Liver (tissue), 9 donors: ENCODE results near the gene URM1. TPM values are rescaled to one million over a fixed set of nuclear protein-coding genes. Genes with fewer than 3 reads are reported as not detected.
A peak's percentile ranks its signal among the peaks of the same experiment; 100 is the strongest.

Experiments used
- DNase-seq: peaks from one replicate; pipeline ENCODE4 v3.0.0-alpha.2; 2017; ENCODE audit warnings: low spot score
- H3K27ac ChIP-seq, 2 donors: one replicate each; pipeline ENCODE4 v1.7.0; 2013; ENCODE audit warnings: inconsistent platforms in 2 of 2, low read length in 2 of 2, control low read depth in 1 of 2, low read depth in 1 of 2, mild to moderate bottlenecking in 1 of 2
- H3K27me3 ChIP-seq, 4 donors: one replicate each; pipeline versions ENCODE4 v1.6.1 to v1.7.0; 2013; ENCODE audit warnings: low read length in 3 of 4, inconsistent platforms in 1 of 4, mild to moderate bottlenecking in 1 of 4, moderate library complexity in 1 of 4; ENCODE audit not compliant: control insufficient read depth in 4 of 4, insufficient read depth in 4 of 4
- H3K36me3 ChIP-seq, 4 donors: one replicate each; pipeline versions ENCODE4 v1.6.1 to v1.7.0; 2013; ENCODE audit warnings: low read length in 3 of 4, mild to moderate bottlenecking in 3 of 4, low read depth in 1 of 4, moderate library complexity in 1 of 4; ENCODE audit not compliant: control insufficient read depth in 4 of 4, insufficient read depth in 3 of 4
- H3K4me1 ChIP-seq, 4 donors: one replicate each; pipeline versions ENCODE4 v1.6.1 to v1.7.0; 2013; ENCODE audit warnings: low read length in 3 of 4, mild to moderate bottlenecking in 3 of 4, moderate library complexity in 1 of 4; ENCODE audit not compliant: control insufficient read depth in 4 of 4, insufficient read depth in 4 of 4
- H3K4me3 ChIP-seq, 3 donors: one replicate each; pipeline versions ENCODE4 v1.6.1 to v1.7.0; 2013; ENCODE audit warnings: low read length in 3 of 3, control low read depth in 1 of 3, low read depth in 1 of 3, mild to moderate bottlenecking in 1 of 3
- H3K9ac ChIP-seq, 2 donors: one replicate each; pipeline ENCODE4 v1.7.0; 2013; ENCODE audit warnings: low read length in 2 of 2, mild to moderate bottlenecking in 2 of 2, moderate library complexity in 2 of 2, control low read depth in 1 of 2, low read depth in 1 of 2
- H3K9me3 ChIP-seq, 4 donors: one replicate each; pipeline versions ENCODE4 v1.6.1 to v1.7.0; 2013; ENCODE audit warnings: low read length in 3 of 4; ENCODE audit not compliant: control insufficient read depth in 4 of 4
- EGR1 ChIP-seq, 2 donors: IDR thresholded peaks; 2 replicates each; pipeline ENCODE4 v1.6.1; 2016 to 2018; ENCODE audit warnings: antibody characterized with exemption in 2 of 2, low read depth in 2 of 2
- FOXA1 ChIP-seq: IDR thresholded peaks from 2 replicates; pipeline ENCODE4 v1.6.1; 2016; ENCODE audit warnings: antibody characterized with exemption
- FOXA2 ChIP-seq: IDR thresholded peaks from 2 replicates; pipeline ENCODE4 v1.6.1; 2016; ENCODE audit warnings: antibody characterized with exemption
- GABPA ChIP-seq, 2 donors: IDR thresholded peaks in 1 of 2; conservative IDR thresholded peaks in 1 of 2; 2 replicates each; pipeline ENCODE4 v1.6.1; 2016; ENCODE audit warnings: antibody characterized with exemption in 2 of 2, mild to moderate bottlenecking in 1 of 2, moderate library complexity in 1 of 2
- HNF4A ChIP-seq, 2 donors: conservative IDR thresholded peaks; 2 replicates each; pipeline ENCODE4 v1.6.1; 2016; ENCODE audit warnings: antibody characterized with exemption in 2 of 2, mild to moderate bottlenecking in 2 of 2
- HNF4G ChIP-seq: IDR thresholded peaks from 2 replicates; pipeline ENCODE4 v1.6.1; 2016; ENCODE audit warnings: antibody characterized with exemption
- JUND ChIP-seq, 2 donors: IDR thresholded peaks; 2 replicates each; pipeline ENCODE4 v1.6.1; 2016; ENCODE audit warnings: antibody characterized with exemption in 2 of 2
- MAX ChIP-seq: IDR thresholded peaks from 2 replicates; pipeline ENCODE4 v1.6.1; 2016; ENCODE audit warnings: antibody characterized with exemption
- NR2F2 ChIP-seq: IDR thresholded peaks from 2 replicates; pipeline ENCODE4 v1.6.1; 2016; ENCODE audit warnings: antibody characterized with exemption
- RAD21 ChIP-seq, 2 donors: IDR thresholded peaks; 2 replicates each; pipeline ENCODE4 v1.6.1; 2016; ENCODE audit warnings: antibody characterized with exemption in 2 of 2, mild to moderate bottlenecking in 2 of 2
- RXRA ChIP-seq, 2 donors: IDR thresholded peaks; 2 replicates each; pipeline ENCODE4 v1.6.1; 2017 to 2018; ENCODE audit warnings: antibody characterized with exemption in 2 of 2, mild to moderate bottlenecking in 1 of 2
- SP1 ChIP-seq: IDR thresholded peaks from 2 replicates; pipeline ENCODE4 v1.6.1; 2018; ENCODE audit warnings: antibody characterized with exemption, mild to moderate bottlenecking
- YY1 ChIP-seq: IDR thresholded peaks from 2 replicates; pipeline ENCODE4 v1.6.1; 2016; ENCODE audit warnings: antibody characterized with exemption, mild to moderate bottlenecking
- WGBS: extraction: QIAGEN DNeasy Blood & Tissue Kit; methylation state at CpG from one replicate; pipeline ENCODE4 v1.1.7; 2013; 5-methylcytosine and 5-hydroxymethylcytosine counted together
- polyA plus RNA-seq, 2 donors: library from polyadenylated mRNA; stranded (reverse) in 1 of 2; unstranded in 1 of 2; fragments of 200-250 nt in 1 of 2; fragments of >200 nt in 1 of 2; fragmentation: Nextera tagmentation in 1 of 2; extraction: Ambion mirVana in 1 of 2; gene quantifications; one replicate each; pipeline versions ENCODE4 v1.2.1 to v1.2.3, GENCODE V29; 2013 to 2015
- total RNA-seq, 2 donors: library from RNA; depleted of rRNA; stranded (reverse); fragments of >200 nt; gene quantifications; one replicate each; pipeline ENCODE4 v1.2.3, GENCODE V29; 2014
- TF ChIP-seq, protein P1 (sequence below): IDR thresholded peaks from 2 replicates; pipeline ENCODE4 v1.6.1; 2016; ENCODE audit warnings: antibody characterized with exemption
- TF ChIP-seq, protein P2 (sequence below): IDR thresholded peaks from 2 replicates; pipeline ENCODE4 v1.6.1; 2016; ENCODE audit warnings: antibody characterized with exemption
- TF ChIP-seq, protein P3 (sequence below): fragments of 150-350 bp; IDR thresholded peaks from 2 replicates; pipeline ENCODE4 v1.5.1; 2017; ENCODE audit warnings: improper control_type of control experiment, low read depth, low read length; ENCODE audit not compliant: missing input control
- TF ChIP-seq, protein P4 (sequence below): IDR thresholded peaks from 2 replicates; pipeline ENCODE4 v1.6.1; 2016; ENCODE audit warnings: antibody characterized with exemption, mild to moderate bottlenecking
- donor health status: healthy.
- donor health status: healthy.
- donor health status: healthy.
- donor health status: healthy.
- donor health status: healthy.

The URM1 gene
- total and polyA plus RNA-seq, 4 donors = 12.1 to 35.0 (median 19.5) TPM

- DNase-seq = peak; percentile 91
- Histone ChIP-seq H3K9me3 (no peaks in the 10 kb centered on the region), H3K4me3 (peak within 1 kb of the TSS; percentile 69 to 89 (median 75)), H3K27me3 (no peaks in the 10 kb centered on the region), H3K36me3 (peaks cover 0 to 15% (median 2%) of the 10 kb centered on the region in 4 donors), H3K9ac (peak within 1 kb of the TSS; percentile 21 to 88), H3K4me1 (peaks cover 9 to 38% (median 31%) of the 10 kb centered on the region in 4 donors), H3K27ac (peak within 1 kb of the TSS; percentile 87 to 93)
- TF ChIP-seq JUND (IDR thresholded peaks at IDR 0.05) = no peak
- peak; percentile 99 for TF ChIP-seq YY1
- no peak for TF ChIP-seq HNF4G
- peak; percentile 44 for TF ChIP-seq FOXA1
- TF ChIP-seq, protein P1, sequence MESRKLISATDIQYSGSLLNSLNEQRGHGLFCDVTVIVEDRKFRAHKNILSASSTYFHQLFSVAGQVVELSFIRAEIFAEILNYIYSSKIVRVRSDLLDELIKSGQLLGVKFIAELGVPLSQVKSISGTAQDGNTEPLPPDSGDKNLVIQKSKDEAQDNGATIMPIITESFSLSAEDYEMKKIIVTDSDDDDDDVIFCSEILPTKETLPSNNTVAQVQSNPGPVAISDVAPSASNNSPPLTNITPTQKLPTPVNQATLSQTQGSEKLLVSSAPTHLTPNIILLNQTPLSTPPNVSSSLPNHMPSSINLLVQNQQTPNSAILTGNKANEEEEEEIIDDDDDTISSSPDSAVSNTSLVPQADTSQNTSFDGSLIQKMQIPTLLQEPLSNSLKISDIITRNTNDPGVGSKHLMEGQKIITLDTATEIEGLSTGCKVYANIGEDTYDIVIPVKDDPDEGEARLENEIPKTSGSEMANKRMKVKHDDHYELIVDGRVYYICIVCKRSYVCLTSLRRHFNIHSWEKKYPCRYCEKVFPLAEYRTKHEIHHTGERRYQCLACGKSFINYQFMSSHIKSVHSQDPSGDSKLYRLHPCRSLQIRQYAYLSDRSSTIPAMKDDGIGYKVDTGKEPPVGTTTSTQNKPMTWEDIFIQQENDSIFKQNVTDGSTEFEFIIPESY = peak; percentile 95
- peak; percentile 28 to 33 for TF ChIP-seq HNF4A (conservative IDR thresholded peaks at IDR 0.05)
- TF ChIP-seq MAX = peak; percentile 99
- peak; percentile 97 to 99 for TF ChIP-seq GABPA (IDR thresholded peaks at IDR 0.05 in 1 of 2, conservative IDR thresholded peaks at IDR 0.05 in 1 of 2)
- peak; percentile 19 to 24 for TF ChIP-seq RAD21 (IDR thresholded peaks at IDR 0.05)
- peak; percentile 29 to 62 for TF ChIP-seq EGR1 (IDR thresholded peaks at IDR 0.05; ENCODE audit: low read depth in 2 of 2)
- peak; percentile 64 for TF ChIP-seq SP1
- TF ChIP-seq, protein P2, sequence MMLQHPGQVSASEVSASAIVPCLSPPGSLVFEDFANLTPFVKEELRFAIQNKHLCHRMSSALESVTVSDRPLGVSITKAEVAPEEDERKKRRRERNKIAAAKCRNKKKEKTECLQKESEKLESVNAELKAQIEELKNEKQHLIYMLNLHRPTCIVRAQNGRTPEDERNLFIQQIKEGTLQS = peak; percentile 66
- TF ChIP-seq, protein P3, sequence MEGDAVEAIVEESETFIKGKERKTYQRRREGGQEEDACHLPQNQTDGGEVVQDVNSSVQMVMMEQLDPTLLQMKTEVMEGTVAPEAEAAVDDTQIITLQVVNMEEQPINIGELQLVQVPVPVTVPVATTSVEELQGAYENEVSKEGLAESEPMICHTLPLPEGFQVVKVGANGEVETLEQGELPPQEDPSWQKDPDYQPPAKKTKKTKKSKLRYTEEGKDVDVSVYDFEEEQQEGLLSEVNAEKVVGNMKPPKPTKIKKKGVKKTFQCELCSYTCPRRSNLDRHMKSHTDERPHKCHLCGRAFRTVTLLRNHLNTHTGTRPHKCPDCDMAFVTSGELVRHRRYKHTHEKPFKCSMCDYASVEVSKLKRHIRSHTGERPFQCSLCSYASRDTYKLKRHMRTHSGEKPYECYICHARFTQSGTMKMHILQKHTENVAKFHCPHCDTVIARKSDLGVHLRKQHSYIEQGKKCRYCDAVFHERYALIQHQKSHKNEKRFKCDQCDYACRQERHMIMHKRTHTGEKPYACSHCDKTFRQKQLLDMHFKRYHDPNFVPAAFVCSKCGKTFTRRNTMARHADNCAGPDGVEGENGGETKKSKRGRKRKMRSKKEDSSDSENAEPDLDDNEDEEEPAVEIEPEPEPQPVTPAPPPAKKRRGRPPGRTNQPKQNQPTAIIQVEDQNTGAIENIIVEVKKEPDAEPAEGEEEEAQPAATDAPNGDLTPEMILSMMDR = no peak
- TF ChIP-seq RXRA (IDR thresholded peaks at IDR 0.05) = peak; percentile 42 to 69
- TF ChIP-seq, protein P4, sequence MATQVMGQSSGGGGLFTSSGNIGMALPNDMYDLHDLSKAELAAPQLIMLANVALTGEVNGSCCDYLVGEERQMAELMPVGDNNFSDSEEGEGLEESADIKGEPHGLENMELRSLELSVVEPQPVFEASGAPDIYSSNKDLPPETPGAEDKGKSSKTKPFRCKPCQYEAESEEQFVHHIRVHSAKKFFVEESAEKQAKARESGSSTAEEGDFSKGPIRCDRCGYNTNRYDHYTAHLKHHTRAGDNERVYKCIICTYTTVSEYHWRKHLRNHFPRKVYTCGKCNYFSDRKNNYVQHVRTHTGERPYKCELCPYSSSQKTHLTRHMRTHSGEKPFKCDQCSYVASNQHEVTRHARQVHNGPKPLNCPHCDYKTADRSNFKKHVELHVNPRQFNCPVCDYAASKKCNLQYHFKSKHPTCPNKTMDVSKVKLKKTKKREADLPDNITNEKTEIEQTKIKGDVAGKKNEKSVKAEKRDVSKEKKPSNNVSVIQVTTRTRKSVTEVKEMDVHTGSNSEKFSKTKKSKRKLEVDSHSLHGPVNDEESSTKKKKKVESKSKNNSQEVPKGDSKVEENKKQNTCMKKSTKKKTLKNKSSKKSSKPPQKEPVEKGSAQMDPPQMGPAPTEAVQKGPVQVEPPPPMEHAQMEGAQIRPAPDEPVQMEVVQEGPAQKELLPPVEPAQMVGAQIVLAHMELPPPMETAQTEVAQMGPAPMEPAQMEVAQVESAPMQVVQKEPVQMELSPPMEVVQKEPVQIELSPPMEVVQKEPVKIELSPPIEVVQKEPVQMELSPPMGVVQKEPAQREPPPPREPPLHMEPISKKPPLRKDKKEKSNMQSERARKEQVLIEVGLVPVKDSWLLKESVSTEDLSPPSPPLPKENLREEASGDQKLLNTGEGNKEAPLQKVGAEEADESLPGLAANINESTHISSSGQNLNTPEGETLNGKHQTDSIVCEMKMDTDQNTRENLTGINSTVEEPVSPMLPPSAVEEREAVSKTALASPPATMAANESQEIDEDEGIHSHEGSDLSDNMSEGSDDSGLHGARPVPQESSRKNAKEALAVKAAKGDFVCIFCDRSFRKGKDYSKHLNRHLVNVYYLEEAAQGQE = peak; percentile 69
- peak; percentile 74 for TF ChIP-seq NR2F2
- TF ChIP-seq FOXA2 = no peak
- under 1% methylated on average over 83 of the region's 83 CpGs for WGBS
These were observed 48.6 kb upstream of the URM1 start, which contains the start of the genes COQ4 and TRUB2 for GRCh38 chr9:128322404-128323211. Gene COQ4 (plus strand): TSS chr9:128322839. CDS start chr9:128322859, 20 bp downstream. Gene TRUB2 (minus strand): TSS chr9:128322447. CDS start chr9:128322408, 39 bp downstream.
